Measurements from ENCODE around the gene TMTC2. TPM values are rescaled to one million over a fixed set of nuclear protein-coding genes. Genes with fewer than 3 reads are reported as not detected.
A peak's percentile ranks its signal among the peaks of the same experiment; 100 is the strongest.
"Not testable (repeated sequence)": the region's sequence is repeated elsewhere in the genome, so short reads cannot be mapped to it uniquely, and the experiment has no call there.

Gene TMTC2
- total RNA-seq, 2 donors from 2014 or later = 5.0 to 6.7 TPM

DNA sequence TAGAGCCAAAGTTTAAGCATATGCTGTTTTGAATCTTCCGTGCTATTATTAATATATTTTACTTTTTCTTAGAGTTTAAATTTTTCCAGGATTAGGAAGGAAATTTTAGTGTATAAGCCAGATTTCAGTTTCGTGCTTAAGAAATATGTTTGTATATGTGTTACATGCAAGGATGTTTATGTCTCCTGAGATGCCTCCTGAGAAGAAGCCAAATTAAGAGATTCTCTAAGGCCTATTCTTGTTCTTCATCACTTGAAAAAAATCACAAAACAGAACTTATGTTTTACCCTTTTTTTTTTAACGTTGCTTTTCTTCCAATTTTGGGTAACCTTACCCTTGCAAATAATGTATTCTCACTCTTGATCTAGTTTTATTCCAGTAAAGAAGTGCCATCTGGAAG, 412.7 kb downstream of the TMTC2 start:
- H3K36me3 Mint-ChIP-seq = no peaks in the 10 kb centered on the region
- H3K9me3 Mint-ChIP-seq = peaks cover 6 to 10% of the 10 kb centered on the region in 2 donors
- ATAC-seq = no peak
- no peak for DNase-seq (ENCODE audit: low spot score in 2 of 2)
- H3K27ac Mint-ChIP-seq = no peak overlapping the region

DNA sequence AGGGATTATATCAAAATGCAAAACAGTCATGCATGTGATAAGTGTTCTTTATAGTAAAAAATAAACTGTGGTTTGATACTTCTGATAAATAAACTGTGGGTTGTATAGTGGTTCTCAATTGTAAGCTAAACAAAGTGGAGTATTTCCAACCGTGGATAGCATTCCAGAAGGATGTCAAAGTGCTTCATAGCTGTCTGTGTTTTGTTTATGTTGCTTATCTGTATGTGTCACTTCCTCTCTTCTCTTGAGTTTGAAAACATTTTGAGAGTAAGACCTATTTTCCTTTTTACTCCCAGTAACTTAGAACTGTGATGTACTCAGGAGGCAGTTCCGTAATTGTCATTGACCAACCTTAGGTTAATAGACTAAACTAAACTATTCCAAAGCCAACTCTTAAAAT, 415.8 kb downstream of the TMTC2 start:
- DNase-seq (ENCODE audit: low spot score in 2 of 2) = no peak
- no peaks in the 10 kb centered on the region for H3K36me3 Mint-ChIP-seq
- no peak for ATAC-seq
- H3K27ac Mint-ChIP-seq = no peak overlapping the region
- H3K9me3 Mint-ChIP-seq = peaks cover 0 to 3% of the 10 kb centered on the region in 2 donors

DNA sequence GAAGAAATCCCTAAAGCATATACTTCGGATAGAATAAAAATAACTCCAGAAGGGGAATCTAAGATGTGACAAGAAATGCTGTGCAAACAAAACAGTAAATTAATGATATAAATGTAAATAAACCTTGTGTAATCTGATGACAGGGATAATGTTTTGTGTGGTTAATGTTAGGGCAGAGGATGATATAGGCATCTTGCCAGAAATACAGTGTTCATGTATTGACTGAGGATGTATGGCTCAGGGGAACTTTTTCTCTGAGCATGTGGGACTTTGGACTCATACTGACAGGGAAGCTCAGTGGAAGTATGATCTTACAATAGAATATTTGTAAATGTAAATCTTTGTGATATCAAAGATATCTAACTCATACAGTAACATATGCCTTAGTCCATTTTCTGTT, 420.2 kb downstream of the TMTC2 start:
- no peak overlapping the region for H3K27ac Mint-ChIP-seq
- ATAC-seq (no peak), DNase-seq (ENCODE audit: low spot score in 2 of 2) (no peak)
- H3K9me3 Mint-ChIP-seq = peaks cover 0 to 3% of the 10 kb centered on the region in 2 donors
- no peaks in the 10 kb centered on the region for H3K36me3 Mint-ChIP-seq

DNA sequence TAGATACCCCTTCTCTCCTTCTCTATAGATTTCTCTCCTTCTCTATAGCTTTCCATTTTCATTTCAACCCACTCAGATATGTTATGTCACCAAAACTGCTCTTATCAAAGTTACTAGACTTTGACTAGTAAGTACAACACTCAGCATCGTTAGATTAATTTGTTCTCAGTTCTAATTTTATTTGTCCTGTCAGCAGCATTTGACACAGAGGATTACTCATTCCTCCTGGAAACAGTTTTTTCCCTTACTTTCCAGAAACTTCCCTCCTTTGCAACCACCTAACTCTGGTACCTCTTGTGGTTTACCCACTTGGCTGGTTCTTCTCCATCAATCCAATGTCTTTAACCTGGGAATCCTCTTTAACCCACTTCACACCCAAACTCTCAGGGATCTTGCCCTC, 423.7 kb downstream of the TMTC2 start:
- no peak overlapping the region for H3K27ac Mint-ChIP-seq
- no peaks in the 10 kb centered on the region for H3K36me3 Mint-ChIP-seq
- DNase-seq (ENCODE audit: low spot score in 2 of 2) (no peak), ATAC-seq (no peak)
- H3K9me3 Mint-ChIP-seq = no peaks in the 10 kb centered on the region

DNA sequence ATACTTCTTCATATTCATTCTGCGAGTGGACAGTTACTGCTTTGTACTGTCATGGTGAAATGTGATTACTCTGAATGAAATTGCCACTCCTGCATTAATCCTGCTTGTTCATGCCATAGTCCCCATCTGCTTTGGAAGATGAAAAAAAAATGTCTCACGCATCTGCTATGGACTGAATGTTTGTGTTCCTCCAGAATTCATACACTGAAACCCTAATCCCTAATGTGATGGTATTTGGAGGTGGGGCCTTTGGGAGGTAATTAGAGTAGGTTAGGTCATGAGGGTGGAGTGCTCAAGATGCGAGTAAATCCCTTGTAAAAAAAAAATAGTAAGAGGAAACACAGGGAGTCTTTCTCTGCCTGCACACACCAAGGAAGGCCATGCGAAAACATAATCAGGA, 427.2 kb downstream of the TMTC2 start:
- Mint-ChIP-seq H3K36me3 (no peaks in the 10 kb centered on the region), H3K27ac (no peak overlapping the region), H3K9me3 (peaks cover 3% of the 10 kb centered on the region in 2 donors)
- ATAC-seq (no peak), DNase-seq (ENCODE audit: low spot score in 2 of 2) (no peak)

GRCh38 chr12:83114966-83115365, 428.3 kb downstream of the TMTC2 start:
- H3K9me3 Mint-ChIP-seq = peaks cover 3 to 6% of the 10 kb centered on the region in 2 donors
- H3K36me3 Mint-ChIP-seq = no peaks in the 10 kb centered on the region
- DNase-seq (ENCODE audit: low spot score in 2 of 2) = no peak
- no peak for ATAC-seq
- no peak overlapping the region for H3K27ac Mint-ChIP-seq

- not testable (repeated sequence) for DNase-seq (ENCODE audit: low spot score in 2 of 2); H3K9me3 Mint-ChIP-seq; ATAC-seq; H3K27ac Mint-ChIP-seq; H3K36me3 Mint-ChIP-seq
Measured at GRCh38 chr12:83117926-83118325, 431.2 kb downstream of the TMTC2 start.

DNA sequence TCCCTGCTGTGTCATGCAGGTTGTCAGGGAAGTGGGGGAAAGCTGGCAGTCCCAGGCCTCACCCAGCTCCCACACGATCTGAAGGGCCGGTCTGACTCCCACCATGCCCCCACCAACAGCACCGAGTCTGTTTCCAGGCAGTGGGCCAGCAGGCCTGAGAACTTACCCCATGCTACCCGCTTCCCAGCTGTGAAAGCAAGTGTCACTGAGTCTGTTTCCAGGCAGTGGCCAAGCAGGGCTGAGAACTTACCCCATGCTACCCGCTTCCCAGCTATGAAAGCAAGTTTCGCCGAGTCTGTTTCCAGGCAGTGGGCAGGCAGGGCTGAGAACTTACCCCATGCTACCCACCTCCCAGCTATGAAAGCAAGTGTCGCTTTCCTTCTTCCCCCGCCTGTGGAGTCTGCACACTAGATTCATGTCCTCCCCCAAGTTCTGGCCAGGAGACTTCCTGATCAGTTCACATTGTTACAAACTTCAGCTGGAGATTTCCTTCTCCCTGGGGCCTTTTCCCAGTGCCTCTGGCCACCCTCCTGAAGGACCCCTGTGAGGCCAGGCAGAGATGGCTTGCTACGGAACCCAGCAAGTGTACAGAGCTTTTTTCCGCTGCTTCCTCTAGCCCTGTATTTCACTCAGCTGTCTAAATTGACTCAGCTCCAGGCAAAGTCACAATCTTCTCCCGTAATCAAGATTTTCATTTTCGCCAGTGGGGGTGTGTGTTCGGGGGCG, 435.4 kb downstream of the TMTC2 start:
- ATAC-seq (no peak), DNase-seq (ENCODE audit: low spot score in 2 of 2) (no peak)
- H3K9me3 Mint-ChIP-seq = peaks cover 0 to 6% of the 10 kb centered on the region in 2 donors
- H3K36me3 Mint-ChIP-seq = peaks cover 0 to 4% of the 10 kb centered on the region in 2 donors
- H3K27ac Mint-ChIP-seq = no peak overlapping the region

GRCh38 chr12:83122623-83122934, 435.9 kb downstream of the TMTC2 start:
- peak in 1 of 2 donors; percentile 19 for ATAC-seq
- no peak overlapping the region for H3K27ac Mint-ChIP-seq
- H3K9me3 Mint-ChIP-seq = peaks cover 0 to 6% of the 10 kb centered on the region in 2 donors
- DNase-seq (ENCODE audit: low spot score in 2 of 2) = no peak
- peaks cover 0 to 4% of the 10 kb centered on the region in 2 donors for H3K36me3 Mint-ChIP-seq

DNA sequence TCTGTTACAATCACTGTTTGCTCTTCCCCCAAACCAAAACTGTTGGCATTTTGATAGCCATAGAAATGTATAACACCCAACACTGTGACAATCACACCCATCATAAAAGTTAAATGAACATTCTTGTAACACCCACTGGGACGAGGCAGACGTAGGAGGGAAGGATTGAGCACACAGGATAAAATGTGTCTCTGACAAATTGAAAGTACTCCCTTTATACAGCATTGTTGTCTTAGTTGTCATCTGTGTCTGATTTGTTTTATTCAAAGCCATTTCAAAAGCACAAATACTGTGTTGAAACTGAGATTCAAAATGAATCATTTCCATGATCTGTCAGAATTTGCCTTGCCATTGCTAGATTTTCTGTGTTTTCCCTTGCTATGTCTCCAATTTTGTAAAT, 436.3 kb downstream of the TMTC2 start:
- no peak for DNase-seq (ENCODE audit: low spot score in 2 of 2)
- Mint-ChIP-seq H3K36me3 (peaks cover 0 to 4% of the 10 kb centered on the region in 2 donors), H3K9me3 (peaks cover 0 to 6% of the 10 kb centered on the region in 2 donors), H3K27ac (no peak overlapping the region)
- ATAC-seq = peak in 1 of 2 donors; percentile 94

GRCh38 chr12:83128540-83128939, 441.8 kb downstream of the TMTC2 start:
- Mint-ChIP-seq H3K9me3 (no peaks in the 10 kb centered on the region), H3K36me3 (peaks cover 0 to 6% of the 10 kb centered on the region in 2 donors), H3K27ac (no peak overlapping the region)
- DNase-seq (ENCODE audit: low spot score in 2 of 2) = no peak
- no peak for ATAC-seq

DNA sequence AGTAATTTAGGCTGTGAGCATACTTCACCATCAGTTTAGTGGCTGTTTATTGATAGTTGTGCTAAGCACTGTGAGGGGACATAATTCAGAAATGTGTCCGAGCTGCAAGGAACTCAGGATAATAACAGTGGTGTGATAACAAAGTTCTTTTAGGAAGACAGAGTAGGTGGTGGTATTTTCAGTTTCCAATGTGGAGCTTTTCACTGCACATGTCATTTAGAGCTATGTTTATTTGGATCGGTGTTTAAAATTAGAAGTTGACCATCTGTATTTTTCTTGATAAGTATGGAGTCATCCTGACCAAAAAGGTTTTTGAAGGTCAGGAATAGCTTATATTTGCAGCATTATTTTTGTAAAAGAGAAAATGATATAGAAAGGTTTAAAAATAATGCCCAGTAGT, 443.5 kb downstream of the TMTC2 start:
- no peak for DNase-seq (ENCODE audit: low spot score in 2 of 2)
- H3K36me3 Mint-ChIP-seq = peaks cover 0 to 6% of the 10 kb centered on the region in 2 donors
- H3K27ac Mint-ChIP-seq = no peak overlapping the region
- ATAC-seq = no peak
- no peaks in the 10 kb centered on the region for H3K9me3 Mint-ChIP-seq

GRCh38 chr12:83132360-83132759, 445.7 kb downstream of the TMTC2 start:
- Mint-ChIP-seq H3K27ac (no peak overlapping the region), H3K9me3 (no peaks in the 10 kb centered on the region), H3K36me3 (peaks cover 0 to 6% of the 10 kb centered on the region in 2 donors)
- no peak for DNase-seq (ENCODE audit: low spot score in 2 of 2)
- ATAC-seq = no peak

DNA sequence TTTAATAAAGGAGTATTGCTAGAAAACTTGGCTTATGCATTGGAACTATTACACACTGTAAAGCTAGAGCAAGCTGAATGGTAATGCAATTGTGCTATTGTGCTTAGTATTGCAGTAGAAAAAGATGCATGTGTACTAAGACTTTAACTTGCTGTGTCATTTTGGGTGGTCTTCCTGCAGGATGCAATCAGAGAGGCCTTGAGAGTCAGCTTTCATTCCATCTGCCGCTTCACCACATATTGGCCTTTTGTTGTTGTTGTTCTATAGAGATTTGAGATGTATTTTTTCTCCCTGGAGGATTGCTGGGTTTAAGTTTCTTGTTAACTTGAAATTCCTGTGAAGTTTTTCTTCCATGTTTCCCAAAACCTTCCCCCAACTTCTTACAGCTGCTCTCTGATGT, 449.7 kb downstream of the TMTC2 start:
- peaks cover 0 to 8% of the 10 kb centered on the region in 2 donors for H3K9me3 Mint-ChIP-seq

GRCh38 chr12:83140135-83140534, 453.4 kb downstream of the TMTC2 start:
- no peak overlapping the region for H3K27ac Mint-ChIP-seq
- no peak for DNase-seq (ENCODE audit: low spot score in 2 of 2)
- peaks cover 0 to 11% of the 10 kb centered on the region in 2 donors for H3K9me3 Mint-ChIP-seq
- ATAC-seq = no peak
- no peaks in the 10 kb centered on the region for H3K36me3 Mint-ChIP-seq

More for the DNA sequence above, 449.7 kb downstream of the TMTC2 start:
- no peak overlapping the region for H3K27ac Mint-ChIP-seq
- ATAC-seq (no peak), DNase-seq (ENCODE audit: low spot score in 2 of 2) (no peak)
- H3K36me3 Mint-ChIP-seq = peaks cover 0 to 6% of the 10 kb centered on the region in 2 donors

DNA sequence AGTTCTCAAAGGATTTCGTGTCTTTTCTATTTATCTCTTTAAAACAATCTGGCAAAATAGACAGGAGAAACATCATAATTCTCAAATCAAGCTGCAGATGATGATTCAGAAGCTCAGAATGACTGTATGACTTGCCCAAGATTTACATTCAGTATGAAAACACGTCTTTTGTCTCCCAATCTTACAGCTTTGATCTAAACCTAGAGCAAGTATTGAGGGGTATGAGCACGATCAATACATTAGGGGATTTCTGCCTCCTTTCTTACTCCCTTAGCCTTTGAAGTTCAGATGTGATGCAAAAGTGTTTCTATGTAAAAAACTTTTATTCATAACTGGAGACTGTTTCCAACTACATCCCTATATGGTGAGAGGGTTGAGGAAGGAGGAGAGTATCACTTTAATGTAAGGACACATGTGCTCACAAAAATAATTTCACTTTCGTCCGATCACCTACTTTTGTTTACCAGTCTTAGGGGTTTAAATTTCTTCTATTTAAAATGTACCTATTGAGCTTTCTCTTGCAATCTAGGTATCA, 454.8 kb downstream of the TMTC2 start:
- ATAC-seq = peak; percentile 40 to 98
- Mint-ChIP-seq H3K36me3 (no peaks in the 10 kb centered on the region), H3K9me3 (peaks cover 0 to 11% of the 10 kb centered on the region in 2 donors), H3K27ac (no peak overlapping the region)
- no peak for DNase-seq (ENCODE audit: low spot score in 2 of 2)

GRCh38 chr12:83142914-83143313, 456.2 kb downstream of the TMTC2 start:
- peaks cover 0 to 11% of the 10 kb centered on the region in 2 donors for H3K9me3 Mint-ChIP-seq
- H3K36me3 Mint-ChIP-seq = no peaks in the 10 kb centered on the region
- DNase-seq (ENCODE audit: low spot score in 2 of 2) (no peak), ATAC-seq (no peak)
- H3K27ac Mint-ChIP-seq = no peak overlapping the region

- DNase-seq (ENCODE audit: low spot score in 2 of 2) = no peak
- Mint-ChIP-seq H3K27ac (no peak overlapping the region), H3K9me3 (peaks cover 0 to 11% of the 10 kb centered on the region in 2 donors), H3K36me3 (no peaks in the 10 kb centered on the region)
- no peak for ATAC-seq
Measured at GRCh38 chr12:83143950-83144349, 457.2 kb downstream of the TMTC2 start.

Measured in activated naive CD4-positive, alpha-beta T cell treated with anti-CD3 and anti-CD28 coated beads, Interleukin-2, amount 50 U/mL, for 72 hours (primary cell).